ENCODE measurements around the gene CDK10.

The CDK10 gene

GRCh38 chr16:89717688-89718505 is 31.4 kb downstream of the CDK10 start:
- Mint-ChIP-seq H3K4me3 (peak overlapping the region; percentile 38 to 91 (median 46)), H3K36me3 (ENCODE audit: low read depth) (peaks cover 8% of the 10 kb centered on the region), H3K27ac (peak overlapping the region in 1 of 3 experiments; percentile 65), H3K9me3 (no peaks in the 10 kb centered on the region), H3K4me1 (peaks cover 14% of the 10 kb centered on the region), H3K27me3 (ENCODE audit: low read depth) (no peaks in the 10 kb centered on the region)
- TF ChIP-seq CTCF (IDR thresholded peaks at IDR 0.05; ENCODE audit: unreplicated experiment in 3 of 3) = no peak

- H3K36me3 Mint-ChIP-seq (ENCODE audit: low read depth) = peaks cover 14% of the 10 kb centered on the region
- H3K9me3 Mint-ChIP-seq = no peaks in the 10 kb centered on the region
- peak overlapping the region; percentile 84 to 91 (median 90) for H3K4me3 Mint-ChIP-seq
- TF ChIP-seq CTCF (IDR thresholded peaks at IDR 0.05; ENCODE audit: unreplicated experiment in 3 of 3) = no peak
- peak overlapping the region in 2 of 3 experiments; percentile 72 to 83 for H3K27ac Mint-ChIP-seq
- peaks cover 12% of the 10 kb centered on the region for H3K4me1 Mint-ChIP-seq
- H3K27me3 Mint-ChIP-seq (ENCODE audit: low read depth) = no peaks in the 10 kb centered on the region
Measured at GRCh38 chr16:89720551-89720812, 34.0 kb downstream of the CDK10 start.

- H3K4me3 Mint-ChIP-seq = peak within 1 kb of the TSS; percentile 84 to 91 (median 90)
- TF ChIP-seq CTCF (IDR thresholded peaks at IDR 0.05; ENCODE audit: unreplicated experiment in 3 of 3) = no peak
- peaks cover 12% of the 10 kb centered on the region for H3K4me1 Mint-ChIP-seq
- H3K27ac Mint-ChIP-seq = peak within 1 kb of the TSS in 2 of 3 experiments; percentile 72 to 83
- H3K9me3 Mint-ChIP-seq = no peaks in the 10 kb centered on the region
- H3K27me3 Mint-ChIP-seq (ENCODE audit: low read depth) = no peaks in the 10 kb centered on the region
- H3K36me3 Mint-ChIP-seq (ENCODE audit: low read depth) = peaks cover 14% of the 10 kb centered on the region
Measured at GRCh38 chr16:89720813-89721545, 34.5 kb downstream of the CDK10 start, which contains the start of the genes VPS9D1 and ZNF276. Gene VPS9D1 (minus strand): TSS chr16:89720898. CDS start chr16:89720861, 37 bp downstream. Gene ZNF276 (plus strand): TSS chr16:89721537. CDS start chr16:89721641, 104 bp downstream.

- Mint-ChIP-seq H3K4me1 (peaks cover 12% of the 10 kb centered on the region), H3K9me3 (no peaks in the 10 kb centered on the region), H3K27ac (no peak overlapping the region), H3K27me3 (ENCODE audit: low read depth) (no peaks in the 10 kb centered on the region), H3K4me3 (peak overlapping the region; percentile 79 to 84 (median 80)), H3K36me3 (ENCODE audit: low read depth) (peaks cover 14% of the 10 kb centered on the region)
- TF ChIP-seq CTCF (IDR thresholded peaks at IDR 0.05; ENCODE audit: unreplicated experiment in 3 of 3) = no peak
Measured at GRCh38 chr16:89721546-89722391, 35.3 kb downstream of the CDK10 start.

GRCh38 chr16:89722392-89723278 is 36.1 kb downstream of the CDK10 start:
- TF ChIP-seq CTCF (IDR thresholded peaks at IDR 0.05; ENCODE audit: unreplicated experiment in 3 of 3) = no peak
- Mint-ChIP-seq H3K4me3 (peak overlapping the region; percentile 79 to 84 (median 80)), H3K4me1 (peaks cover 12% of the 10 kb centered on the region), H3K9me3 (no peaks in the 10 kb centered on the region), H3K27ac (peak overlapping the region in 2 of 3 experiments; percentile 38 to 39), H3K36me3 (ENCODE audit: low read depth) (peaks cover 21% of the 10 kb centered on the region), H3K27me3 (ENCODE audit: low read depth) (no peaks in the 10 kb centered on the region)

All from nephron (organoid).